Measurements from ENCODE around the gene EP400.
"Not testable (repeated sequence)": the region's sequence is repeated elsewhere in the genome, so short reads cannot be mapped to it uniquely, and the experiment has no call there.

The EP400 gene

GRCh38 chr12:131946757-131947156 lies 3.0 kb upstream of the EP400 start:
- no peak overlapping the region for H3K4me3 ChIP-seq (ENCODE audit: low read length)
- no peak for DNase-seq (ENCODE audit: low read depth, low spot score)

DNA sequence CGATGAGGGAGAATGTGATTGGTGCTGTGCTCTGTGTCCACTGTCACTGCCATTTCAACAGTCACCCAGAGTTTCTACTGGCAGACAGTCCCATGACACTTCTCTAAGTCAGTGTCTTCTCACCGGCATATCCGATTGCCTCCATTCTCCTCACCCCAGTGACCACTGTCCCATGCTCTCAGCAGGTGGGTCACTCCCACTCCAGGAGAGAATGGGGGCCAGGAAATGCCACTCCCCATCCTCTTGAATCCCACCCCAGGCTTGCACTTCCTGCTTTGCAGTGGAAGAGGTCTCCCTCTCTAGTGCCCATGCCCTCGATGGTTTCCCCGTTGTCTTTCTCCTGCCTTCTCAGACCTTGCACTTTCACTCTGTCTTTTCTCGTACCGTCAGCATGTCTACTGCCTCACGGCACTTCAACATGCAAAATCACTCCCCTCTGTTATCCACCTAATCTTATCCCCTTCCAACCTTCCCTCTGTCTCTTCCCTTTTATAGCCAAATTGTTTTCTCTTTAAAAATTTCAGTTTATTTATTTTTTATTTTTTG lies 2.2 kb upstream of the EP400 start:
- DNase-seq (ENCODE audit: low read depth, low spot score), result no peak
- no peak overlapping the region for H3K4me3 ChIP-seq (ENCODE audit: low read length)

DNA sequence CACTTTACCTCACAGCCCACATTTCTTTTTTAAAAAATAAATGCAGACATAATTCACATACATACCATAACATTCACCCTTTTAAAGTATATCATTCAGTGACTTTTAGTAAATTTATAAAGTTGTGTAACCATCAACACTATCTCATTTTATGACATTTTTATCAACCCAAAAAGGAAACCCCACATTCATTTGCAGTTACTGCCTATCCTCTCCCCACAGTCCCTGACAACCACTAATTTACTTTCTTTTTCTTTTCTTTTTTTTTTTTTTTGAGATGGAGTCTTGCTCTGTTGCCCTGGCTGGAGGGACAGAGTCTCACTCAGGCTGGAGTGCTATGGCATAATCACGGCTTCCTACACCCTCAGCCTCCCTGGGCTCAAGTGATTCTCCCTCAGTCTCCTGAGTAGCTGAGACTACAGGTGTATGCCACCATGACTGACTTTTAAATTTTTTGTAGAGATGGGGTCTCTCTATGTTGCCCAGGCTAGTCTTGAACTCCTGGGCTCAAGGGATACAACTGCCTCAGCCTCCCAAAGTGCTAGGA lies 1.5 kb upstream of the EP400 start:
- no peak for DNase-seq (ENCODE audit: low read depth, low spot score)
- H3K4me3 ChIP-seq (ENCODE audit: low read length), result no peak overlapping the region

GRCh38 chr12:131948713-131949430 lies 870 bp upstream of the EP400 start:
- peak overlapping the region; percentile 60 for H3K4me3 ChIP-seq (ENCODE audit: low read length)
- DNase-seq (ENCODE audit: low read depth, low spot score), result not testable (repeated sequence)

- DNase-seq (ENCODE audit: low read depth, low spot score), result no peak
- H3K4me3 ChIP-seq (ENCODE audit: low read length), result peak overlapping the region; percentile 83
These were observed 606 bp downstream of the EP400 start for GRCh38 chr12:131950182-131950913.

DNA sequence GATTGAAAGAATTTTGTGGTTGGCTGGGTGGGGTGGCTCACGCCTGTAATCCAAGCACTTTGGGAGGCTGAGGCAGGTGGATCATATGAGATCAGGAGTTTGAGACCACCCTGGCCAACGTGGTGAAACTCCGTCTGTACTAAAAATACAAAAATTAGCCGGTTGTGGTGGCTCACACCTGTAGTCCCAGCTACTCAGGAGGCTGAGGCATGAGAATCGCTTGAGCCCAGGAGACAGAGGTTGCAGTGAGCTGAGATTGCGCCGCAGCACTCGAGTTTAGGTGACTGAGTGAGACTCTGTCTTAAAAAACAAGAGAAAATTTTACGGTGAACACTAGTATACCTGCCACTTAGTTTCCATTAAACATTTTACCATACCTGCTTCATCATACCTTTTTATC lies 4.1 kb downstream of the EP400 start:
- DNase-seq (ENCODE audit: low read depth, low spot score); H3K4me3 ChIP-seq (ENCODE audit: low read length): not testable (repeated sequence)

GRCh38 chr12:131954460-131954859 lies 4.7 kb downstream of the EP400 start:
- not testable (repeated sequence) for H3K4me3 ChIP-seq (ENCODE audit: low read length); DNase-seq (ENCODE audit: low read depth, low spot score)

DNA sequence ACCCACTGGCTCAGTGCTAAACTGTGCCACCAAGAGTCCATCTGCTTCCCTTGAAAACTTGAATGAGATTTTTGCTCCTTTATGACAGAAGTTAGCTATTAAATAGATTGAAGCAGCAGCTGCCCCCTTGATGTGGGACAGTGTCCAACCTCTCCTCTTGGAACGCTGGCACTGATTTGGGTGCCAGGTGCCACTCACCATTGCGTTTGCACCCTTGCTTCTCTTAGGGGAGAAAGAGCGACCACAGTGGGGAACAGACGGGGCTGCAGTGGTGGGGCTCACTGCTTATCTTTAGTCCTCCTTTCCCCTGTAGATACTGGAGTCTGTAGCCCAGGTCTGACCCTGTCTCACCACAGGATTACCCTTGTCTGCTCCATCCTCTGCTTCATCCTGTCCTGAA lies 9.4 kb downstream of the EP400 start:
- DNase-seq (ENCODE audit: low read depth, low spot score), result no peak

DNA sequence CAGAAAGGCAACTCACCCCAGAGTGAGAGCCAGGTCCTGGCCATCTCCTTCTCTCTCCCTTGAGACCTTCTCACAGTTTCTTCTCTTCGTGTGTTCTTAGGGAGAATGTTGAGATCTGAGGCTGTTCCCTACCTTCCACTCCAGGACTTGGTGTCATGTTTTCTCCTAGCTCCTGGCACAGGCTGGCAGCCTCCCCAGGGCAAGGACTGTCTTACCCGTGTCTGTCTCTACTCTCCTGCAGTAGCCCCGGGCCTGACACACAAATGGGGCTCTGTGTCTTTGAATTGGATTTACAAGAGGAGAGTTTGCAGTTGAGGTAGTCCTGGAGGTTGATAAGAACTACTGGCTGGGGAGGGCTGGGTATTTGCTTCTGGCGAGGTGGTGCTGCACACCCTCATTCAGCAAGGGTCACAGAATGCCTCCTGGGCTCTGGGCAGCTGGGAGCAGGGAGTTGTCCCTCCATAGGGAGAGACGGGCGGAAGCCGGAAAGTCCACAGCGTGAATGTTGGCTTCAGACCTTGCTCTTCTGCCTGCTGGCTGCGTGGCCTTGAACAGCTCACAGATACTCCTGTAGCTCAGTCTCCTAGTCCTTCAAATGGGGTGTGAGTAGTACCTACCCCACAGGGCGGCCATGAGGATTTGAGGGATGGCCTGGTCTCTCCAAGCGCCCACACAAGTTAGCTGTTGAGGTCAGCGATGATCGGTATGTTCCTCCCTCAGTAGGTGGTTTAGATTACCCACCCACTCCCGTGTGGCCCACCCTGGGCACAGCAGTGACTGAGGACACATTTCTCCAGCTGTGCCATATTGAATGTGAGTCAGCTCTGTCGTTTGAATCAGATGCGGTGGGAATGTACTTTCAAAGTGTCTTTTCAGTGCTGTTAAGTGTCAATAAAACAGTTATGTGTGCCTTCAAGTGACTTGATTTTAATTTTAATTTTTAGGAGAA lies 10.2 kb downstream of the EP400 start:
- no peak overlapping the region for H3K4me3 ChIP-seq (ENCODE audit: low read length)
- DNase-seq (ENCODE audit: low read depth, low spot score), result no peak

More for the DNA sequence above, 9.4 kb downstream of the EP400 start:
- H3K4me3 ChIP-seq (ENCODE audit: low read length), result no peak overlapping the region

DNA sequence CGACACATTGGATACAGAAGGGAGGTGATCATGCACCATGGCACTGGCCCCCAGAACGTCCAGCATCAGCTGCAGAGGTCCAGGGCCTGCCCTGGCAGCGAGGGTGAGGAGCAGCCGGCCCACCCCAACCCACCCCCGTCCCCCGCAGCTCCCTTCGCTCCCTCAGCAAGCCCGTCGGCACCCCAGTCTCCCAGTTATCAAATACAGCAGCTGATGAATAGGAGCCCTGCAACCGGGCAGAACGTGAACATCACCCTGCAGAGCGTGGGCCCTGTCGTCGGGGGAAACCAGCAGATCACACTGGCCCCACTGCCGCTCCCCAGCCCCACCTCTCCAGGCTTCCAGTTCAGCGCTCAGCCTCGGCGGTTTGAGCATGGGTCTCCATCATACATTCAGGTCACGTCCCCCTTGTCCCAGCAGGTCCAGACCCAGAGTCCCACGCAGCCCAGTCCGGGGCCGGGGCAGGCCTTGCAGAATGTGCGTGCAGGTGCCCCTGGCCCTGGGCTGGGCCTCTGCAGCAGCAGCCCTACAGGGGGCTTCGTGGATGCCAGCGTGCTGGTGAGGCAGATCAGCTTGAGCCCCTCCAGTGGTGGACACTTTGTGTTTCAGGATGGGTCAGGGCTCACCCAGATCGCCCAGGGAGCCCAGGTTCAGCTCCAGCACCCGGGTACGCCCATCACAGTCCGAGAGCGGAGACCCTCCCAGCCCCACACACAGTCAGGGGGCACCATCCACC lies 11.0 kb downstream of the EP400 start:
- H3K4me3 ChIP-seq (ENCODE audit: low read length); DNase-seq (ENCODE audit: low read depth, low spot score): not testable (repeated sequence)

DNA sequence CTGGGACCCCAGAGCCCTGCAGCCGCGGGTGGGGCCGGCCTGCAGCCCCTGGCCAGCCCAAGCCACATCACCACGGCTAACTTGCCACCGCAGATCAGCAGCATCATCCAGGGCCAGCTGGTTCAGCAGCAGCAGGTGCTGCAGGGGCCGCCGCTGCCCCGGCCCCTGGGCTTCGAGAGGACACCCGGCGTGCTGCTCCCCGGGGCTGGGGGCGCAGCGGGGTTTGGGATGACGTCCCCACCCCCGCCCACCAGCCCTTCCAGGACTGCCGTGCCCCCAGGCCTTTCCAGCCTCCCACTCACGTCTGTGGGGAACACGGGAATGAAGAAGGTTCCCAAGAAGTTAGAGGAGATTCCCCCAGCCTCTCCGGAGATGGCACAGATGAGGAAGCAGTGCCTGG lies 11.6 kb downstream of the EP400 start:
- DNase-seq (ENCODE audit: low read depth, low spot score); H3K4me3 ChIP-seq (ENCODE audit: low read length): not testable (repeated sequence)

DNA sequence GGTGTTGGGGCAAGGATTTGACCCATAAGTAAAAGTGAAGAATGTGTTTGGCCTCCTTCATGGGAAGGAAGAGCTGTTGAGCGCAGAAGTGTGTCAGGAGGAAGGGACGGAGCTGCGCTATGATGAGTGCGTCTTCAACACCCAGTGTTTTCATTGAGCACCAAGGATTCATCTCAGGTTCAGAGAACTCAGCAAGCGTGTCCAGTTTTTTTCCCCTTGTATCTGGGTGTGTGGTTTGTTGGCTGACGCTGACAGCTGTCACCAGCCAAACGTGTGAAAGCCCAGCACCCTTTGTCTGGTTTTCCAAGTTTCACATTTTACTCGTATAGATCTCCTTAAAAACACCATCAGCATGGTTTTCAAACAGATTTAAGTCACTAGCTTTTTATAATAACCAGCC lies 12.3 kb downstream of the EP400 start:
- no peak for DNase-seq (ENCODE audit: low read depth, low spot score)
- no peak overlapping the region for H3K4me3 ChIP-seq (ENCODE audit: low read length)

DNA sequence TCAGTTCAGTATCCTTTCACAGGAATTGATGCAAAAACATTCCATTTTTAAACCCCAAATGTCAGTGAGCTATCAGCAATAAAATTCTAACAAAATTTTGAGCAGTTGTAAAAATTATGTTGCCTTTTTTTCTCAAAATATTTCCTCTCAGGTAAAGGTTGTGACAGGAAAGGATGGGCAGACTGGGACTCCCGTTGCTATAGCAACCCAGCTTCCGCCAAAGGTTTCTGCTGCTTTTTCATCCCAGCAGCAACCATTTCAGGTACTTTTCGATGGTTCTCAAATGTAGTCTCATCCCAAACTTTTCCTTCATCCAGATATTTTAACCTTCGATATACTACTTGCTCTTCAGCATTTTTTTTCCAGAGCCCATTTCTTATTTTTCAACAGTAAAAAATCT lies 13.6 kb downstream of the EP400 start:
- no peak for DNase-seq (ENCODE audit: low read depth, low spot score)
- no peak overlapping the region for H3K4me3 ChIP-seq (ENCODE audit: low read length)

GRCh38 chr12:131965073-131965472 lies 15.3 kb downstream of the EP400 start:
- DNase-seq (ENCODE audit: low read depth, low spot score), result no peak
- no peak overlapping the region for H3K4me3 ChIP-seq (ENCODE audit: low read length)

DNA sequence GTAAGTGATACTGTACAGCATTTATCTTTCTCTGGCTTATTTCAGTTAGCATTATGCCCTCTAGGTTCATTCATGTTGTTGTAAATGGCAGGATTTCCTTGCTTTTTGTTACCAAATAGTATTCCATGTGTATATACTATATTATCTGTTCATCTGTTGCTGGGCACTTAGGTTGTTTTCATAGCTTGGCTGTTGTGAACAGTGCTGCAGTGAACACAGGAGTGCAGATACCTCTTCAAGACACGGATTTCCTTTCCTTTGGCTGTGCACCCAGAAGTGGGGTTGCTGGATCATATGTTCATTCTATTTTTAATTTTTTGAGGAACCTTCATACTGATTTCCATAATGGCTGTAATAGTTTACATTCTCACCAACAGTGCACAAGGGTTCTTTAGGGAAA lies 21.5 kb downstream of the EP400 start:
- H3K4me3 ChIP-seq (ENCODE audit: low read length), result no peak overlapping the region

DNA sequence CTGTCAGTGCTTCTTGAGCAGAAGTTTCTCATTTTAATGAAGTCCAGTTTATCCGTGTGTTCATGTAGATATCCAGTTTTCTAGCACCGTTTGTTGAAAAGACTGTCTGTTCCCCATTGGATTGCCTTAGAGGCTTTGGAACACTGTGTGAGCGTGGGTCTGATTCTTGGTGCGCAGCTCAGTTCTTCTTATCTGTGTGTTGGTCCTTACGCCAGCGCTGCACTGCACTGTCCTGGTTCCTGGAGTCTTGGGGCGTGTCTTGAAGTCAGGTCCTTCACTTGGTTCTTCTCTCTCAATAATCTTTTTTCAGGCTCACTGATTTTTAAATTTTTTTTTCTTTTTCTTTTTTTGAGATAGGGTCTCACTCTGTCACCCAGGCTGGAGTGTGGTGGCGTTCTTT lies 25.5 kb downstream of the EP400 start:
- H3K4me3 ChIP-seq (ENCODE audit: low read length), result no peak overlapping the region
- DNase-seq (ENCODE audit: low read depth, low spot score), result no peak

More for the DNA sequence above, 21.5 kb downstream of the EP400 start:
- DNase-seq (ENCODE audit: low read depth, low spot score), result no peak

- no peak overlapping the region for H3K4me3 ChIP-seq (ENCODE audit: low read length)
- DNase-seq (ENCODE audit: low read depth, low spot score), result no peak
These were observed 29.9 kb downstream of the EP400 start for GRCh38 chr12:131979606-131980005.

DNA sequence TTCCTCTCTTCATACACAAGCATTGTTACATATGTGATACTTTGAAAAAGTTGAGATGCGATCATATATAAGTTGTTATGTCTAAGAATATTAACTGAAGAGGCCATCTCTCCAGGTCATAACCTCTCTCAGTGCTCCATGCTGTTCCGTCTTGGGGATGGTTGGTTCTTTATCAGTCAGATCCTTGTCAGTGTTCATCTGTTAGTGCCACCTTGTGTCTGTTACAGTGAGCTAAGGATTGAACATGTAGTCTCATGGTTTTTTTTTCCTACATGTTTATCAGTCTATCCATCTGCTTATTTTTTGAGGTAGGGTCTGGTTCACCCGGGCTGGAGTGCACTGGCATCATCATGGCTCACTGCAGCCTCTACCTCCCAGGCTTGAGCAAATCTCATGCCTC lies 30.5 kb downstream of the EP400 start:
- DNase-seq (ENCODE audit: low read depth, low spot score), result no peak
- H3K4me3 ChIP-seq (ENCODE audit: low read length), result no peak overlapping the region

All from Jurkat, Clone E6-1 (cell line).